GM21423 (cell line): ENCODE measurements around the gene CNTN5.
"Not testable (repeated sequence)": the region's sequence is repeated elsewhere in the genome, so short reads cannot be mapped to it uniquely, and the experiment has no call there.

Experiments
- ATAC-seq: cut with Tn5 transposase; IDR thresholded peaks from one replicate; pipeline ENCODE4 v1.9.1; 2021; ENCODE audit warnings: mild to moderate bottlenecking, moderate library complexity; ENCODE audit not compliant: unreplicated experiment

The CNTN5 gene

DNA sequence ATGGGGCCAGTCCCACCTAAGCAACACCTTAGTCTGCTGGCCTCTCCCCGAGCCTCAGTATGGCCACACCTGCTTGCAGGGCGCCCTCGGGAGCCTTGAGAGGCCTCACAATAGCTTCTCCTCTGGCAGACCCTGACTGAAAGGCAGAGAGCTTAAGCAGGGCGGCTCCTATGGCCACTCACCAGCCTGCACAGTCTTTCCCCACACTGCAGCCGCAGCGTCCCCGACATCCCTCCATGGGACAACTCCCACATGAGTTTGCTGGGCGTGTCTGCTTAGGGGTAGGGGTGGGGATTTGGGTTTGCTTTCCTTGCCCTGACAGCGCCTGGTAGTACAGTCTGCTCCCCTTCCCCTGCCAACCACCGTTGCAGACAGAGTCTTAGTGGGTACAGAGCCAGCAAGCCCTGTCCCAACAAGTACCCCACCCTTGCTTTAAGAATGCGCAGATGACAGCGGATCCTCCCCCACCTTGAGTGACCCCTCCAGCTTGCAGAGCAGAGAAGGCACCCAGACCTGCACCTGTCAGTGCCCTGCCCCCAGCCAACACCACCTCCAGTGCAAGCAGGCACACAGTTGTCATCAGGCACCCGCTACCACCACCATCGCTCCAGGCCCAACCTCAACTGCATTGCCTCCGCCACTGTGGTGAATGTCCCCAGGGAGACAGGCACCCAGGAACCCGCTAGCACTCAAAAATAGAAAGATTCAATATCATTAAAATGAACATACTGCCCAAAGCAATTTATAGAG lies 1252.5 kb downstream of the CNTN5 start:
- no peak for ATAC-seq

DNA sequence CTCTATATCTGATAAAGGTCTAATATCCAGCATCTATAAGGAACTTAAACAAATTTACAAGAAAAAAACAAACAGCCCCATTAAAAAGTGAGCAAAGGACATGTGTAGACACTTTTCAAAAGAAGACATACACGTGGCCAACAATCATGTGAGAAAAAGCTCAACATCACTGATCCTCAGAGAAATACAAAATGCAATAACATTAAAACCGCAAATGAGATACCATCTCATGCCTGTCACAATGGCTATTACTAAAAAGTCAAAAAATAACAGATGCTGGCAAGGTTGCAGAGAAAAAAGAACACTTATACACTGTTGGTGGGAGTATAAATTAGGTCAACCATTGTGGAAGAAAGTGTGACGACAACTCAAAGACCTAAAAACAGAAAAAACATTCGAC lies 1253.7 kb downstream of the CNTN5 start:
- not testable (repeated sequence) for ATAC-seq

DNA sequence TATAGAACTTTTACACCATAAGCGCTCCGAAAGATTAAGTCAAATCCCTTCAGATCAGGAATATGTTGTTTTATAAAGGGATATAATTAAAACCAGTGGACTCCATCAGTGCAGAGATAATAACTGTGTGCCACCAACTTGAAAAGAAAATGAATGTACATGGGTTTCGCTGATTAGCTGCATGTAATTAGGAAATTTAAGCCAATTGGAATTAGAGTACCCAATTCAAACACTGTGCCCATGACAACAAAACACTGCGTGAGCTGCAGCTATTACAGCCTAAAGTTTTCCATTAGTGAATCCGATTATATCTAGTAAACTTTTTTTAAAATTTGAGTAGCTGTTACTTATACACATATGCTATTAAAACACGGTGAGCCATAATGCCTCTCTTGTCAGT lies 1274.0 kb downstream of the CNTN5 start:
- ATAC-seq: no peak

- ATAC-seq: no peak
These were observed 1275.4 kb downstream of the CNTN5 start for GRCh38 chr11:100296051-100296679.

DNA sequence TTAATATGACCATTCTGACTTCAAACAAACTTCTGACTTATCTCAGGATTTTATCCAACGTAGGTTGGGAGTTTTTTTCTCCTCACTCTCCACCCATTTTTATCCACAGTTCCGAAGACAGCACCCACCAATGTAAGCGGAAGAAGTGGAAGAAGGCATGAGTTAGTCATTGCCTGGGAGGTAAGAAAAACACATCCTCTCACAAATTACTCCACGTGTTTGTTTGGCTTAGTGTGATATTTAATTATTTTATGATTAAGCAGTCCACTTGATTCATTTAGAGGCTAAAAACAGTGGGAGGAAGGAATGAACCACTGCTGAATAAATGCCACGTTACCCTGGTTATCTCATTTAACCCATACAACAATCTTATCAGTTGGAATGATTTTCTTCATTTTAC lies 1276.8 kb downstream of the CNTN5 start:
- no peak for ATAC-seq

DNA sequence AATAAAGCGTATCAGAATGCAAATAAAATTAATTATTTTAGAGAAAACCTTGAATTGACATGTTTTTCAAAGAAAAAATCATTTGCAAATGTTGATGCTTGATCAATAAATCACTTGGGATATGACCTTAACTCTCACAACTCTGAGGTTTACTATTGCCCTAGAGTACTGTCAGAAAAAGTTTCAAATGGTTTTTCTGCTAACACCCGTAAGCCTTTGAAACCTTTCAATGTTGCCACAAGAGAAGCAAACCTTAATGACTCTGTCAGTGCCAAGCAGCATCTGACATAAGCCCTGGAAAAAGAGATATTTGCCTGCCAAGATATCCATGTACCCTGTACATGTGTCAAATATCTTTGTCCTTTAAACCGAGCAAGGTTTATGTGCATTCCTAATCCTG lies 1282.1 kb downstream of the CNTN5 start:
- ATAC-seq: no peak

DNA sequence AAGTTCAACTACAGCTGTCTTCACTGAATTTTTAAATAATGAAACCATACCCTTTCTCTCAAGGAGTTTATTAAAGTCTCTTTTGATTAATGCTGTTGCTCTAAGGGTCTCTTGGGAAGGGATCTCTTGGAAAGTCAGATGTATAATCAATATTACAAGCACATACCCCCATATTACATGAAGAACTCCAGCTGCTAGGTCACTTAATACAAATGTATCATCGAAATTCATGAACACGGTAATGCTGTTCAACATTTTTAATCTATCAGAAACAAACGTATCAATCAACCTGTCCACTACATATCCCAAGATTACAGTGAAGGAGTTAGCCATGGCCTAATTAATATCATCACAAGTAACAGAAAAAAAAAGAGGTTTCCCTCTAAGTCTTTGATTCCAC lies 1283.1 kb downstream of the CNTN5 start:
- ATAC-seq: no peak

DNA sequence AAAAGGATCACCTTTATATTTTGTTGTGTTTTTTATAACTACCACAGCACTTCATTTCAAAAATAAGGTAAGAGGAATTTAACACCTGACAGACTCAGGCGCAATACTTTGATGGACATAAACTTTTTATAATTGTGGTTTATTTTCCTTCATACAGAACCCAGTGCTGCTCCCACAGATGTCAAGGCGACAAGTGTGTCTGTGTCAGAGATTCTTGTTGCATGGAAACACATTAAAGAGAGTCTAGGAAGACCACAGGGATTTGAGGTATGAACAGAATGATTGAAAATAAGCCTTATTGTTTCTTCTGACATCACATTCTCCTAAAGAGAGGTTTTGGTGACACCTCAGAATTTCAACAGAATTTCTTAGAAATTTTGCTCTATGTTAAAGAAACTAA lies 1287.5 kb downstream of the CNTN5 start:
- no peak for ATAC-seq

GRCh38 chr11:100315946-100316345 lies 1295.2 kb downstream of the CNTN5 start:
- ATAC-seq: no peak

DNA sequence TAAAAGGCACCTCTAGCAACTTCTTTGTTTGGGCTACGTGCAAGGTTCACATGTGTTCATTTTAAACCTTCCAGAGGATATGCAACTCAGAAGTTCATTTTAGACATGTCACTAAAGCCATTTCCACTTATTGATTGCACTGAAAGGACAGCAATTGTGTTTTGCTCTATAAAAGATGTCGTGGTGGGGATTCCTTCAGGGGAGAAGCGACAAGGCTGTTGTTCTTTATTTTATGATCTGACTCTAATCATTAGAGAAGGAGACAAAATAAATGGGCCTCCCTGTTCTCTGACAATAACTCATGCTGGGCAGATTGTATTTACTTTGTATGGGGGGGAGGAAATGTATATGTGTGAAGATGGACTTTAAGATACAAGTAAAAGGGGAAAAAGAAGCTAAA lies 1296.2 kb downstream of the CNTN5 start:
- ATAC-seq: no peak

GRCh38 chr11:100319691-100320090 lies 1298.9 kb downstream of the CNTN5 start:
- no peak for ATAC-seq

GRCh38 chr11:100328626-100329340 lies 1308.0 kb downstream of the CNTN5 start:
- ATAC-seq: no peak

DNA sequence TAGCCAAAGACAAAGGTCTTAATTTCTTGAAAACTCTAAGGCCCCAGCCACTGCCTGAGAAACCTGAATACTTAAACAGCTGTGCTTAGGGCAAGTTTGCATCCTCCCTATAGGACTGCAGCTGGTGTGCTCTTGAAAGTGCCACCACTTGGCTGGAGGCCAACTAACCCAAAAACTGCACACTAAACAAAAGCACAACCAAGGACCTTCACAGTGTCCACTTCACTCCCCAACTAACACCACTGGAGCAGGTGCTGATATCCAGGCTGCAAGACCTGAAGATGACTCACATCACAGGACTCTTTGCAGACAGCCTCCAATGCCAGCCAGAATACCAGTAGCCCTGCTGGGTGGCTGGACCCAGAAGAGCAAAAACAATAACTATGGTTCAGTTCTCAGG lies 1308.6 kb downstream of the CNTN5 start:
- ATAC-seq: no peak

- ATAC-seq: no peak
These were observed 1316.1 kb downstream of the CNTN5 start for GRCh38 chr11:100336873-100337272.

GRCh38 chr11:100338144-100338840 lies 1317.5 kb downstream of the CNTN5 start:
- no peak for ATAC-seq

- ATAC-seq: no peak
These were observed 1319.9 kb downstream of the CNTN5 start for GRCh38 chr11:100340466-100341319.

DNA sequence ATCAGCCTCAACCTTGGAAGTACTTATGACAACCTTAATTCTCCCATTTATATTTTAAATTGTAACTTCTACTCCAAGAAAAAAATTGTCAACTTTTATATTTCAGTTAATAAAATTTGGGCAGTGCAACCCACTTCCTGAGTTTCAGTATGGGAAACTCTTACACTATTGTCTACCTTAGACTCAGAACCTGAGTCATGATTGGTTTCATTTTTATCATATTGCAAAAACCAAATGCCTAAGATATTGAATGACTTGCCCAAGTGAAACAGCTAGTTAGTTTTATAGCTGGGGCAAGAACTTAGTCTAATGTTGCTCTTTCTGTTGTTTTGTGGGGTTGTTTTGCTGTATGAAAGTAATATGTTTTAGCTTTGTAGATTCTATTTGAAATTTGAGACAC lies 1332.3 kb downstream of the CNTN5 start:
- no peak for ATAC-seq

GRCh38 chr11:100354736-100355135 lies 1334.0 kb downstream of the CNTN5 start:
- no peak for ATAC-seq

- no peak for ATAC-seq
These were observed 1335.3 kb downstream of the CNTN5 start for GRCh38 chr11:100356035-100356434.

GRCh38 chr11:100359281-100359680 lies 1338.5 kb downstream of the CNTN5 start:
- no peak for ATAC-seq

DNA sequence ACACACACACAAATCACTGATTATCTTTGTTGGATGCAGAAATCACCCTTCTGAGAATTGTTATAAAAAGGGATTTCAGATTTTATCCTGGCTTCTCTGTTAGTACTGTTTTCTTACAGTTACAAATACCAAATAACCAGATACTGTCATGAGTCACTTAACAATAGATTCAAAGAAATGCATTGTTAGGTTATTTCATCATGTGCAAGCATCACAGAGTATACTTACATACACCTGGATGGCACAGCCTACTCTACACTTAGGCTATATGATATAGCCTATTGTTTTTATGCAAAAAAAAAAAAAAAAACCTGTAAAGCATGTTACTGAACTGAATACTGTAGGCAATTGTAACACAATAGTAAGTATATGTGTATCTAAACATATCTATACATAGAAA lies 1347.1 kb downstream of the CNTN5 start:
- no peak for ATAC-seq
